K562 (cell line): Measurements from ENCODE around the gene MATN1. TPM values are rescaled to one million over a fixed set of nuclear protein-coding genes. Genes with fewer than 3 reads are reported as not detected.

Source experiments
- ELF2 ChIP-seq: fragments of 250-450 bp; sonication (Bioruptor Pico); IDR thresholded peaks from 2 replicates; pipeline ENCODE4 v1.5.0; 2021; ENCODE audit warnings: mild to moderate bottlenecking
- ETV5 ChIP-seq: sonication (generic); formaldehyde crosslinking; IDR thresholded peaks from 2 replicates; pipeline ENCODE4 v1.4.0; 2020; ENCODE audit warnings: low read depth, mild to moderate bottlenecking, missing genetic modification reagents
- FOXJ2 ChIP-seq: fragments of 200-800 bp; sonication (Bioruptor generic); IDR thresholded peaks from 2 replicates; pipeline ENCODE4 v1.6.1; 2016; ENCODE audit warnings: missing genetic modification characterization, missing compliant biosample characterization
- KHSRP ChIP-seq: fragments of 450-650 bp; IDR thresholded peaks from 2 replicates; pipeline ENCODE4 v1.6.1; 2017
- MBD2 ChIP-seq: sonication (generic); IDR thresholded peaks from 2 replicates; pipeline ENCODE4 v1.6.1; 2016; ENCODE audit warnings: low read depth, borderline replicate concordance
- MTA1 ChIP-seq: fragments of 450-650 bp; IDR thresholded peaks from 2 replicates; pipeline ENCODE4 v1.6.1; 2017; ENCODE audit warnings: borderline replicate concordance
- NCOA1 ChIP-seq: fragments of 450-650 bp; IDR thresholded peaks from 2 replicates; pipeline ENCODE4 v1.6.1; 2016; ENCODE audit warnings: low read depth
- RBFOX2 ChIP-seq: fragments of 200-400 bp; formaldehyde crosslinking; IDR thresholded peaks from 2 replicates; pipeline ENCODE4 v1.6.1; 2017; ENCODE audit warnings: low read depth, mild to moderate bottlenecking, low read length, moderate library complexity
- SMARCB1 ChIP-seq: IDR thresholded peaks from 2 replicates; pipeline ENCODE4 v1.6.1; 2011; ENCODE audit warnings: improper control_type of control experiment, low read depth; ENCODE audit not compliant: insufficient read length
- SNIP1 ChIP-seq: fragments of 450-650 bp; IDR thresholded peaks from 2 replicates; pipeline ENCODE4 v1.7.1; 2017; ENCODE audit warnings: low read depth, mild to moderate bottlenecking
- TAF7 ChIP-seq: fragments of 450-650 bp; IDR thresholded peaks from 2 replicates; pipeline ENCODE4 v1.6.1; 2016; ENCODE audit warnings: missing genetic modification characterization, missing compliant biosample characterization
- U2AF2 ChIP-seq: fragments of 200-400 bp; formaldehyde crosslinking; optimal IDR thresholded peaks from 2 replicates; pipeline ENCODE3; 2017; ENCODE audit warnings: low read depth, mild to moderate bottlenecking, low read length
- ZKSCAN1 ChIP-seq: fragments of 150-350 bp; IDR thresholded peaks from 2 replicates; pipeline ENCODE4 v1.6.1; 2016; ENCODE audit warnings: low read depth, low read length
- polyA plus RNA-seq, 8 experiments: library from polyadenylated mRNA; depleted of rRNA in 4 of 8; stranded (reverse) in 5 of 8; unstranded in 3 of 8; fragments of >200 nt; fragmentation: Nextera tagmentation in 2 of 8; fragmentation: Illumina TruSeq in 1 of 8; extraction: Ambion mirVana in 2 of 8; extraction: Trizol in 1 of 8; gene quantifications; 2 replicates each; pipeline versions ENCODE4 v1.2.1 to v1.2.3, GENCODE V29; 2011 to 2014; ENCODE audit warnings: inconsistent platforms in 1 of 8, missing spikeins in 1 of 8
- total RNA-seq, 7 experiments: library from RNA; depleted of rRNA in 6 of 7; stranded (reverse); fragments of >200 nt in 6 of 7; fragmentation: Illumina TruSeq in 2 of 7; extraction: Trizol in 2 of 7; gene quantifications; 2 replicates each; pipeline versions ENCODE4 v1.2.1 to v1.2.3, GENCODE V29; 2011 to 2021; ENCODE audit warnings: low replicate concordance in 1 of 7
- TF ChIP-seq, protein P1 (sequence below): fragments of 450-650 bp; IDR thresholded peaks from 2 replicates; pipeline ENCODE4 v1.6.1; 2016; ENCODE audit warnings: low read depth
- TF ChIP-seq, protein P2 (sequence below), 2 experiments: fragments of 450-650 bp; IDR thresholded peaks; 2 replicates each; pipeline ENCODE4 v1.6.1; 2018; ENCODE audit warnings: mild to moderate bottlenecking in 2 of 2, low read depth in 1 of 2; ENCODE audit not compliant: partially characterized antibody in 2 of 2

MATN1 gene
- total and polyA plus RNA-seq, 9 of the 15 experiments (the other 6 are each of a cell fraction or from before 2014, with no cell fraction given) = 0.10 to 2.3 (median 1.2) TPM

DNA sequence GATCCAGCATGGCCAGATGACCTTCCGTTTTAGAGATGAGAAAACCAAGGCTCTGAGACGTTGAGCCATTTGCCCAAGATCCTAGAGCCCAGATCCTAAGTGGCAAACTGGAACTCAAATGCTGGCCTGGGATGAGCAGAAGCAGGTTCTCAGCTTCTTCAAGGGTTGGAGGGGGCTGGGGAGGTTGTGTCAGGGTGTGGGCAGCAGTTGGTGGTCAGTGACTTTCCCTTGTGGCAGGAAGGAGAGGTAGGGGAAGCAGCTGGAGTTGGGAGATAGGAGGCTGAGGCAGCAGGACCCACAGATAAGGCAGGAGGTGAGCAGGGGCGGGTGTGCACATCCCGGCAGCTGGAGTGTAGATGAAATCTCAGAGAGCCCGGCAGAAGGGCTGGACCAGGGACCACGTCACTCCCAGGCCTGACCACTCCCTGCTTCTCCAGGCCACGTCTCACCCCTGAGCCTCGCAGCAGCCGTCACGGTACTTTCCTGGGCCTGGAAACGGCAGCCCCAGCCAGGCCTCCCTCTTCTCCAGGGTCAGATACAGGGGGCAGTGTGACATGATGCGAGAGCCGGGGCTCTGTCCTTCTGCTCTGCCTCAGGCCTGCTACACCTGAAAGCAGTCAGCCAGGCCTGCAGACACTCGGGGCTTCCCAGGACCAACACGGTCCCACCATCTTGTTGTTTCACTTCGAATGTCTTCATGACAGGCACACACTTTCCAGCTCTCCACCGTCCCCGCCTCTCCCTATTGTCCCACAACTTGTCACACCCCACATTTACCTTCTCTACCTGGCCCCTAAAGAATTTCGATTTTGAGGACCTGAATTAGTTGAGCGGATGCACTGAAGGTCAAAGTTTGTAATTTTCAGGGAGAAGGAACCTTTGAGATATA is 45.7 kb upstream of the MATN1 start (continued):
- TF ChIP-seq FOXJ2 (tag) = peak; percentile 96
- no peak for TF ChIP-seq U2AF2
- peak; percentile 37; the same call in 1 of the 2 replicates for TF ChIP-seq ELF2 (CRISPR knock-in tag)
- peak; percentile 85 for TF ChIP-seq ZKSCAN1
- TF ChIP-seq ETV5 (CRISPR knock-in tag) = peak; percentile 100
- TF ChIP-seq KHSRP = peak; percentile 98
- peak; percentile 96 for TF ChIP-seq MTA1
- TF ChIP-seq MBD2 = peak; percentile 99
- TF ChIP-seq SNIP1 = no peak; the same call in 1 of the 2 replicates
- TF ChIP-seq, protein P1, sequence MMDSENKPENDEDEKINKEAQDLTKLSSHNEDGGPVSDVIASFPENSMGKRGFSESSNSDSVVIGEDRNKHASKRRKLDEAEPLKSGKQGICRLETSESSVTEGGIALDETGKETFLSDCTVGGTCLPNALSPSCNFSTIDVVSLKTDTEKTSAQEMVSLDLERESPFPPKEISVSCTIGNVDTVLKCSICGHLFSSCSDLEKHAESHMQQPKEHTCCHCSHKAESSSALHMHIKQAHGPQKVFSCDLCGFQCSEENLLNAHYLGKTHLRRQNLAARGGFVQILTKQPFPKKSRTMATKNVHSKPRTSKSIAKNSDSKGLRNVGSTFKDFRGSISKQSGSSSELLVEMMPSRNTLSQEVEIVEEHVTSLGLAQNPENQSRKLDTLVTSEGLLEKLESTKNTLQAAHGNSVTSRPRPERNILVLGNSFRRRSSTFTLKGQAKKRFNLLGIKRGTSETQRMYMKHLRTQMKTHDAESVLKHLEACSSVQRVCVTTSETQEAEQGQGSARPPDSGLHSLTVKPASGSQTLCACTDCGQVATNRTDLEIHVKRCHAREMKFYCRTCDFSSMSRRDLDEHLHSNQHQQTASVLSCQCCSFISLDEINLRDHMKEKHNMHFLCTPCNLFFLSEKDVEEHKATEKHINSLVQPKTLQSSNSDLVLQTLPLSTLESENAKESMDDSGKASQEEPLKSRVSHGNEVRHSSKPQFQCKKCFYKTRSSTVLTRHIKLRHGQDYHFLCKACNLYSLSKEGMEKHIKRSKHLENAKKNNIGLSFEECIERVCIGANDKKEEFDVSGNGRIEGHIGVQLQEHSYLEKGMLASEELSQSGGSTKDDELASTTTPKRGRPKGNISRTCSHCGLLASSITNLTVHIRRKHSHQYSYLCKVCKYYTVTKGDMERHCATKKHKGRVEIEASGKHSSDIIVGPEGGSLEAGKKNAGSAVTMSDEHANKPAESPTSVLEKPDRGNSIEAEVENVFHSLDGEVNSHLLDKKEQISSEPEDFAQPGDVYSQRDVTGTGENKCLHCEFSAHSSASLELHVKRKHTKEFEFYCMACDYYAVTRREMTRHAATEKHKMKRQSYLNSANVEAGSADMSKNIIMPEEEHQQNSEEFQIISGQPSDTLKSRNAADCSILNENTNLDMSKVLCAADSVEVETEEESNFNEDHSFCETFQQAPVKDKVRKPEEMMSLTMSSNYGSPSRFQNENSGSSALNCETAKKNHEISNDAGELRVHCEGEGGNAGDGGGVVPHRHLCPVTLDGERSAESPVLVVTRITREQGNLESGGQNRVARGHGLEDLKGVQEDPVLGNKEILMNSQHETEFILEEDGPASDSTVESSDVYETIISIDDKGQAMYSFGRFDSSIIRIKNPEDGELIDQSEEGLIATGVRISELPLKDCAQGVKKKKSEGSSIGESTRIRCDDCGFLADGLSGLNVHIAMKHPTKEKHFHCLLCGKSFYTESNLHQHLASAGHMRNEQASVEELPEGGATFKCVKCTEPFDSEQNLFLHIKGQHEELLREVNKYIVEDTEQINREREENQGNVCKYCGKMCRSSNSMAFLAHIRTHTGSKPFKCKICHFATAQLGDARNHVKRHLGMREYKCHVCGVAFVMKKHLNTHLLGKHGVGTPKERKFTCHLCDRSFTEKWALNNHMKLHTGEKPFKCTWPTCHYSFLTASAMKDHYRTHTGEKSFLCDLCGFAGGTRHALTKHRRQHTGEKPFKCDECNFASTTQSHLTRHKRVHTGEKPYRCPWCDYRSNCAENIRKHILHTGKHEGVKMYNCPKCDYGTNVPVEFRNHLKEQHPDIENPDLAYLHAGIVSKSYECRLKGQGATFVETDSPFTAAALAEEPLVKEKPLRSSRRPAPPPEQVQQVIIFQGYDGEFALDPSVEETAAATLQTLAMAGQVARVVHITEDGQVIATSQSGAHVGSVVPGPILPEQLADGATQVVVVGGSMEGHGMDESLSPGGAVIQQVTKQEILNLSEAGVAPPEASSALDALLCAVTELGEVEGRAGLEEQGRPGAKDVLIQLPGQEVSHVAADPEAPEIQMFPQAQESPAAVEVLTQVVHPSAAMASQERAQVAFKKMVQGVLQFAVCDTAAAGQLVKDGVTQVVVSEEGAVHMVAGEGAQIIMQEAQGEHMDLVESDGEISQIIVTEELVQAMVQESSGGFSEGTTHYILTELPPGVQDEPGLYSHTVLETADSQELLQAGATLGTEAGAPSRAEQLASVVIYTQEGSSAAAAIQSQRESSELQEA = peak; percentile 69; the same call in 1 of the 2 replicates
- peak; percentile 91 for TF ChIP-seq RBFOX2
- TF ChIP-seq SMARCB1 = no peak
- TF ChIP-seq NCOA1 = peak; percentile 99
- TF ChIP-seq, protein P2, sequence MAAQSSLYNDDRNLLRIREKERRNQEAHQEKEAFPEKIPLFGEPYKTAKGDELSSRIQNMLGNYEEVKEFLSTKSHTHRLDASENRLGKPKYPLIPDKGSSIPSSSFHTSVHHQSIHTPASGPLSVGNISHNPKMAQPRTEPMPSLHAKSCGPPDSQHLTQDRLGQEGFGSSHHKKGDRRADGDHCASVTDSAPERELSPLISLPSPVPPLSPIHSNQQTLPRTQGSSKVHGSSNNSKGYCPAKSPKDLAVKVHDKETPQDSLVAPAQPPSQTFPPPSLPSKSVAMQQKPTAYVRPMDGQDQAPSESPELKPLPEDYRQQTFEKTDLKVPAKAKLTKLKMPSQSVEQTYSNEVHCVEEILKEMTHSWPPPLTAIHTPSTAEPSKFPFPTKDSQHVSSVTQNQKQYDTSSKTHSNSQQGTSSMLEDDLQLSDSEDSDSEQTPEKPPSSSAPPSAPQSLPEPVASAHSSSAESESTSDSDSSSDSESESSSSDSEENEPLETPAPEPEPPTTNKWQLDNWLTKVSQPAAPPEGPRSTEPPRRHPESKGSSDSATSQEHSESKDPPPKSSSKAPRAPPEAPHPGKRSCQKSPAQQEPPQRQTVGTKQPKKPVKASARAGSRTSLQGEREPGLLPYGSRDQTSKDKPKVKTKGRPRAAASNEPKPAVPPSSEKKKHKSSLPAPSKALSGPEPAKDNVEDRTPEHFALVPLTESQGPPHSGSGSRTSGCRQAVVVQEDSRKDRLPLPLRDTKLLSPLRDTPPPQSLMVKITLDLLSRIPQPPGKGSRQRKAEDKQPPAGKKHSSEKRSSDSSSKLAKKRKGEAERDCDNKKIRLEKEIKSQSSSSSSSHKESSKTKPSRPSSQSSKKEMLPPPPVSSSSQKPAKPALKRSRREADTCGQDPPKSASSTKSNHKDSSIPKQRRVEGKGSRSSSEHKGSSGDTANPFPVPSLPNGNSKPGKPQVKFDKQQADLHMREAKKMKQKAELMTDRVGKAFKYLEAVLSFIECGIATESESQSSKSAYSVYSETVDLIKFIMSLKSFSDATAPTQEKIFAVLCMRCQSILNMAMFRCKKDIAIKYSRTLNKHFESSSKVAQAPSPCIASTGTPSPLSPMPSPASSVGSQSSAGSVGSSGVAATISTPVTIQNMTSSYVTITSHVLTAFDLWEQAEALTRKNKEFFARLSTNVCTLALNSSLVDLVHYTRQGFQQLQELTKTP (IDR thresholded peaks at IDR 0.05; ENCODE audit: low read depth in 1 of 2, partially characterized antibody in 2 of 2) = peak; percentile 82 to 99
- peak; percentile 69 for TF ChIP-seq TAF7
